Measurements from ENCODE around the gene LRRK1.

LRRK1 gene

DNA sequence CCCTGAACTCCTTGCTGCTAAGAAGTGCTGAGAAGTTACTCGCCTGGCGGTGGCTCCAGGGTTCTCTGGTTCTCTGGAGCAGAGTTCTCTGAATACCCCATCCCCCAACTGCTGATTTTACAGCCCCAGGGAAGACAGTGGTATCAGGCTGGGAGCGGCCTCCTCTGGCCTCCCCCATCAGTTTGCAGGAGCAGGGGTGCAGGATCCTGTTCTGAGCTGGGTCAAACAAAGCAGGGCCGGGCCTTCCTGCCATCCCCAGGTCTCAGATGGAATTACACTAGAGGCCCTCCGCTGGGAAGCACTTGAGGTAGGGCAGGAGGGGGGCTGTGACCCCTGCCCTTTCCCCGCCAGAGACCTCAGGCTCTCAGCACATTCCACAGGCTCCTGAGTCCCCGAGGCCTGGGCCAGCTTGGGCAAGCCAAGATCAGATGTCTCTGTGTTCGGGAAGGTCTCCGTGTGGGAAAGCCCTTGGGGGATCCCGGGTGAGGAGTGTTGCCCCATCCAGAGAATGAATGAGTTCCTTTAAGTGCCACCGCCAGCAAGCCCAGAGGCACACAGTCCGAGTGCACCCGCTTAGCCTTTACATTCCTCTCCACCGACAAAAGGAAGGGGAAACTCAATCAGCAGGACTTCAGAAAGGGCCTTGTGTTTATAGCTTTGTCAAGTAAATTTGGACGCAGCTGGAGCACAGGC lies 149.9 kb downstream of the LRRK1 start:
- Histone ChIP-seq H3K27me3 (ENCODE audit: insufficient read depth, low read length) (no peaks in the 10 kb centered on the region), H3K4me2 (ENCODE audit: low read length) (no peak overlapping the region), H3F3A (ENCODE audit: insufficient read depth, low read length) (no peaks in the 10 kb centered on the region), H3K27ac (ENCODE audit: low read depth, low read length, poor library complexity, severe bottlenecking) (no peak overlapping the region), H3K9ac (ENCODE audit: low read length) (no peak overlapping the region), H3K9me2 (ENCODE audit: low read depth, low read length) (no peaks in the 10 kb centered on the region), H3K79me2 (ENCODE audit: insufficient read depth, low read length) (no peaks in the 10 kb centered on the region), H4K20me1 (ENCODE audit: insufficient read depth, low read length) (no peaks in the 10 kb centered on the region), H3K4me1 (ENCODE audit: insufficient read depth, low read length, severe bottlenecking) (no peaks in the 10 kb centered on the region), H3K4me3 (ENCODE audit: low read depth, low read length, poor library complexity, severe bottlenecking) (no peak overlapping the region), H3K9me3 (ENCODE audit: low read length) (no peaks in the 10 kb centered on the region), H2AFZ (ENCODE audit: low read length) (no peak overlapping the region), H3K36me3 (ENCODE audit: insufficient read depth, low read length) (peaks cover 80% of the 10 kb centered on the region)
- TF ChIP-seq CTCF (IDR thresholded peaks at IDR 0.05; ENCODE audit: low read length), result no peak
- no peak for TF ChIP-seq EZH2 (IDR thresholded peaks at IDR 0.05; ENCODE audit: borderline replicate concordance, low read length)

GRCh38 chr15:101069654-101069973 lies 150.5 kb downstream of the LRRK1 start:
- no peaks in the 10 kb centered on the region for H3K9me2 ChIP-seq (ENCODE audit: low read depth, low read length)
- no peak overlapping the region for H3K9ac ChIP-seq (ENCODE audit: low read length)
- H3K27me3 ChIP-seq (ENCODE audit: insufficient read depth, low read length), result no peaks in the 10 kb centered on the region
- H3K4me3 ChIP-seq (ENCODE audit: low read depth, low read length, poor library complexity, severe bottlenecking), result no peak overlapping the region
- no peaks in the 10 kb centered on the region for H3K4me1 ChIP-seq (ENCODE audit: insufficient read depth, low read length, severe bottlenecking)
- H2AFZ ChIP-seq (ENCODE audit: low read length), result no peak overlapping the region
- no peak for TF ChIP-seq CTCF (IDR thresholded peaks at IDR 0.05; ENCODE audit: low read length)
- TF ChIP-seq EZH2 (IDR thresholded peaks at IDR 0.05; ENCODE audit: borderline replicate concordance, low read length), result no peak
- H3K36me3 ChIP-seq (ENCODE audit: insufficient read depth, low read length), result peaks cover 75% of the 10 kb centered on the region
- no peaks in the 10 kb centered on the region for H3K9me3 ChIP-seq (ENCODE audit: low read length)
- no peaks in the 10 kb centered on the region for H4K20me1 ChIP-seq (ENCODE audit: insufficient read depth, low read length)
- no peak overlapping the region for H3K4me2 ChIP-seq (ENCODE audit: low read length)
- no peak overlapping the region for H3K27ac ChIP-seq (ENCODE audit: low read depth, low read length, poor library complexity, severe bottlenecking)
- no peaks in the 10 kb centered on the region for H3F3A ChIP-seq (ENCODE audit: insufficient read depth, low read length)
- H3K79me2 ChIP-seq (ENCODE audit: insufficient read depth, low read length), result no peaks in the 10 kb centered on the region

DNA sequence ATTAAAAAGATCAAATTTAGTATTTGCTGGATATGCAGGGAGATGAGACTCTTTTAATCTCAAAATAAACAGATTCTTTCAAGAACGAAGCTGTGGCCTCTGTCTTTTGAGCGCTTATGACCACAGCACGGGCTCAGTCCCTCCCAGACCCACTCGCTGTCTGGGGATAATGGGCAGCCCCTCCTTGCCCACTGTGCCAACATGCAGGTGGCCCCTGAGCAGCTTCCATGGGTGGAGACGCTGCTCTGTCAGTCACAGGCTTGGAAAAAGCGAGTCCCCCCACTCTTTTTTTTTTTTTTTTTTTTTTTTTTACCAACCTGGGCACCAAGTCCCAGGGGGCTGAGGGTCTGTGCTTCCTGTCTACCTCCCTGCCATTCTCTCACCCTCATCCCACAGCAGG lies 150.9 kb downstream of the LRRK1 start:
- no peak overlapping the region for H3K4me3 ChIP-seq (ENCODE audit: low read depth, low read length, poor library complexity, severe bottlenecking)
- H3K9ac ChIP-seq (ENCODE audit: low read length), result no peak overlapping the region
- no peaks in the 10 kb centered on the region for H3F3A ChIP-seq (ENCODE audit: insufficient read depth, low read length)
- H3K79me2 ChIP-seq (ENCODE audit: insufficient read depth, low read length), result no peaks in the 10 kb centered on the region
- no peaks in the 10 kb centered on the region for H3K4me1 ChIP-seq (ENCODE audit: insufficient read depth, low read length, severe bottlenecking)
- H3K36me3 ChIP-seq (ENCODE audit: insufficient read depth, low read length), result peaks cover 70% of the 10 kb centered on the region
- no peaks in the 10 kb centered on the region for H3K27me3 ChIP-seq (ENCODE audit: insufficient read depth, low read length)
- H3K27ac ChIP-seq (ENCODE audit: low read depth, low read length, poor library complexity, severe bottlenecking), result no peak overlapping the region
- H3K9me3 ChIP-seq (ENCODE audit: low read length), result no peaks in the 10 kb centered on the region
- TF ChIP-seq CTCF (IDR thresholded peaks at IDR 0.05; ENCODE audit: low read length) (no peak), EZH2 (IDR thresholded peaks at IDR 0.05; ENCODE audit: borderline replicate concordance, low read length) (no peak)
- H3K4me2 ChIP-seq (ENCODE audit: low read length), result no peak overlapping the region
- no peaks in the 10 kb centered on the region for H4K20me1 ChIP-seq (ENCODE audit: insufficient read depth, low read length)
- H3K9me2 ChIP-seq (ENCODE audit: low read depth, low read length), result no peaks in the 10 kb centered on the region
- H2AFZ ChIP-seq (ENCODE audit: low read length), result no peak overlapping the region
